Stomach (tissue), 4 donors: ENCODE measurements around the gene MIB1.

Source experiments
- CTCF ChIP-seq, 7 experiments: fragments of 450-650 bp in 4 of 7; fragments of 200-600 bp in 3 of 7; sonication (generic) in 3 of 7; IDR thresholded peaks; one replicate each; pipeline ENCODE4 v1.5.1; 2016 to 2019; ENCODE audit warnings: antibody characterized with exemption in 7 of 7, control low read depth in 2 of 7, mild to moderate bottlenecking in 1 of 7
- POLR2A ChIP-seq, 4 donors: fragments of 450-650 bp; IDR thresholded peaks; one replicate each; pipeline ENCODE4 v1.6.1; 2016; ENCODE audit warnings: antibody characterized with exemption in 4 of 4, control low read depth in 2 of 4, mild to moderate bottlenecking in 1 of 4, moderate library complexity in 1 of 4

- TF ChIP-seq CTCF (IDR thresholded peaks at IDR 0.05) (no peak), POLR2A (IDR thresholded peaks at IDR 0.05) (no peak)
Measured at GRCh38 chr18:21904856-21905255, 164.3 kb downstream of the MIB1 start.
